HG02759 (cell line): Measurements from ENCODE around the gene INHBB.

ENCODE experiments used
- ATAC-seq: cut with Tn5 transposase; IDR thresholded peaks from one replicate; pipeline ENCODE4 v1.9.1; 2021; ENCODE audit warnings: mild to moderate bottlenecking, moderate library complexity; ENCODE audit not compliant: unreplicated experiment

INHBB gene

GRCh38 chr2:120354467-120354866 is 8.5 kb downstream of the INHBB start:
- ATAC-seq: no peak

GRCh38 chr2:120354935-120355779 is 9.2 kb downstream of the INHBB start:
- ATAC-seq: no peak

GRCh38 chr2:120355780-120356266 is 9.9 kb downstream of the INHBB start:
- no peak for ATAC-seq

GRCh38 chr2:120357768-120358167 is 11.8 kb downstream of the INHBB start:
- no peak for ATAC-seq

- no peak for ATAC-seq
Observed at GRCh38 chr2:120358734-120359465, 13.0 kb downstream of the INHBB start.

GRCh38 chr2:120360307-120360855 is 14.4 kb downstream of the INHBB start:
- no peak for ATAC-seq

- ATAC-seq: no peak
Observed at GRCh38 chr2:120362926-120363325, 17.0 kb downstream of the INHBB start.

GRCh38 chr2:120365236-120365793 is 19.4 kb downstream of the INHBB start:
- no peak for ATAC-seq

- ATAC-seq: no peak
Observed at GRCh38 chr2:120366698-120367097, 20.8 kb downstream of the INHBB start.

GRCh38 chr2:120367221-120367620 is 21.3 kb downstream of the INHBB start:
- ATAC-seq: no peak

- ATAC-seq: no peak
Observed at GRCh38 chr2:120367649-120368048, 21.7 kb downstream of the INHBB start.

GRCh38 chr2:120368086-120368485 is 22.1 kb downstream of the INHBB start:
- no peak for ATAC-seq

- no peak for ATAC-seq
Observed at GRCh38 chr2:120369250-120369649, 23.3 kb downstream of the INHBB start.

GRCh38 chr2:120371969-120372625 is 26.2 kb downstream of the INHBB start:
- no peak for ATAC-seq

- no peak for ATAC-seq
Observed at GRCh38 chr2:120372816-120373215, 26.9 kb downstream of the INHBB start.

GRCh38 chr2:120373424-120373823 is 27.5 kb downstream of the INHBB start:
- no peak for ATAC-seq

GRCh38 chr2:120374821-120375220 is 28.9 kb downstream of the INHBB start:
- no peak for ATAC-seq

- no peak for ATAC-seq
Observed at GRCh38 chr2:120375251-120376020, 29.5 kb downstream of the INHBB start.

- no peak for ATAC-seq
Observed at GRCh38 chr2:120376101-120376500, 30.2 kb downstream of the INHBB start.
